GM19351 (cell line): ENCODE measurements around the gene SYTL3.
A peak's percentile ranks its signal among the peaks of the same experiment; 100 is the strongest.
"Not testable (repeated sequence)": the region's sequence is repeated elsewhere in the genome, so short reads cannot be mapped to it uniquely, and the experiment has no call there.

ENCODE experiments used
- ATAC-seq: cut with Tn5 transposase; IDR thresholded peaks from one replicate; pipeline ENCODE4 v1.9.1; 2021; ENCODE audit warnings: mild to moderate bottlenecking, moderate library complexity; ENCODE audit not compliant: unreplicated experiment

Gene SYTL3

DNA sequence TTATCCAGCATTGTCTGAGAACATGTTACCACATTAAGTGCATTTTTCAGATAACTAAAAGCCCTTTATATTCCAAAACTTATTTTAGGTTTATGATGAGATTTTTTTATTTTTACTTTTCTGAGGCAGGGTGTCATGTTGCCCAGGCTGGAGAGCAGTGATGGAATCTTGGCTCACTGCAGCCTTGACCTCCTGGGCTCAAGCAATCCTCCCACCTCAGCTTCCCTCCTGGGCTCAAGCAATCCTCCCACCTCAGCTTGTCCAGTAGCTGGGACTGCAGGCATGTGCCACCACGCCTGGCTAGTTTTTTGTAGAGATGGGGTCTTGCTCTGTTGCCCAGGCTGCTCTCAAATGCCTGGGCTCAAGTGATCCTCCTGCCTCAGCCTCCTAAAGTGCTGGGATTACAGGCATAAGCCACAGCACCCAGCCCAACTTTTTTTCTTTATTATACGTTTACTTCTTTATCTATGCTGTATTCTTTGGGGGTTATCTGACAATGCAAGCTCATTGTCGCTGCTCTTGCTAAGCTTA lies 11.5 kb upstream of the SYTL3 start:
- no peak for ATAC-seq

DNA sequence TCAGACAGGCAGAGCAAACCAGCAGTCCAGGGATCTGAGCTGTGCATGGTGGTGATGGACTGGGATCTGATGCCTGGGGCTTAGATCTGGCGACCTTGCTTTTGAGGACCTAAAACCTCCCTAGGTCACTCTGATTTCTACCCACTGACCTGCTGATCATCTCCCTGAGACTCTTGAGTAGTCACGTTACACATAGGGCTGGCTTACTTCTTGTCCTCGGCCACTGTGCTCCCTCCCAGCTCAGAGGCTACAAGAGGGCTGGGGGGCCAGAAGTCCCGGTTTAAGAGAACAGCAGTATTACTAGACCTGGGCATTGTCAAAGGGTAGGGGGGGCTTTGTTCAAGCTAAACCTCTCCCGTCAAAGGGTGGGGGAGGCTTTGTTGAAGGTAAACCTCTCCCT lies 10.8 kb upstream of the SYTL3 start:
- no peak for ATAC-seq

DNA sequence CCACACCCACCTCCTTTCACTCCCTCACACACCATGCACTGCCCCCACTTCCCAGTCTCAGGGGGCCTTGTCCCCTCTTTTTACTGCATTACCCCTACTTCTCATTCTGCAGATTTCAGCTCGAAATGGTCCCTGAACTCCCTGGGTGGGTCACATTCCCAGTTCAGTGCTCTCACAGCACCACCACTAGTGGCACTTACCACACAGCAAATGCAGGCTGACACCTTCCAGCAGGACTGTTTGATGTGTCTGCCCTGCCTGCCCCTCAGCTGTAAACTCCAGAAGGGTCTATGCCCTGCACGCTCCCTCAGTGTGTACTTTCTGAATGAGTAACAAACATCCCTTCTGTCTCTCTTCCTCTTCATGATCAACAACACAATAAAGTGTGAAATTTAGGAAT lies 9.3 kb upstream of the SYTL3 start:
- ATAC-seq: no peak

DNA sequence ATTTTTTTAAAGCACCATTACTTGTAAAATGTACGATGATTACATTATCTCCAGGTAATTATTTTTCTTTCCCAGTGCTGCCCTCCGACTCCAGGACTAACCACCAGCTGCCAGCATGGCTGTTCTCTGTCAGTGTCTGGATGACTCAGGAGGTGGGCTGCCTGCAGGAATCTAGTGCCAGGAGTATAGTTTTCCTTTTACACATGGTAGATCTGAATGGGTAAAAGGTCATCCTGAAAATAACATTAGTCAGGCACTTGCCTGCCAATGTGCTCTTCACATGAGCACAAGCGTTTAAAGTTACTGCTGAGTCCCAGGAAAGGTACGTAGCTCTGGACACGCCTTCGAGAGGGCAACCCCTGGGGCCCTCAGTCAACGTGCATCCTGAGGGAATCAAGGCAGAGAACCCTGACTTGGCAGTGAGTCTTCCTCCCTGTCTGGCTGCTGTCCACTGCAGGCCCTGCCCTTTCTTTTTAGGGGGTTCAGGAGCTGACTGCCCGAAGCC lies 7.7 kb upstream of the SYTL3 start:
- no peak for ATAC-seq

DNA sequence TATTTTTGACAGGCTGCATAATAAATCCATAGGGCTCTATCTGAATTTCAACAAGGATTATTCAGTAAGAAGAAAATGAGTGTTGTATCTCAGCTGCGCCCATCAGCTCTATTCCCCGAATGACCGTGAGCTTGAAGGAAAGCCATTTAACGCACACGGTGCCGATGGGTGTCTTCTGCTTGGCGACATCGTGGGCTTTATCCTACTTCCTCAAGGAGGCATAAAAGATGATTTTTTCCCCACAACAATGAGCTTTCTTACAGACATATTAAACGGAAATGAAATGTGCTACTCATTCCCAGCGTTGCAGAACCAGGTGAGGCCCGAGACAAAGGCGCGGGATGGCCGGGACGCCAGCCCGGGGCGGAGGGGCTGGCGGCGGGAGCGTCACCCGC lies 6.0 kb upstream of the SYTL3 start:
- ATAC-seq: no peak

DNA sequence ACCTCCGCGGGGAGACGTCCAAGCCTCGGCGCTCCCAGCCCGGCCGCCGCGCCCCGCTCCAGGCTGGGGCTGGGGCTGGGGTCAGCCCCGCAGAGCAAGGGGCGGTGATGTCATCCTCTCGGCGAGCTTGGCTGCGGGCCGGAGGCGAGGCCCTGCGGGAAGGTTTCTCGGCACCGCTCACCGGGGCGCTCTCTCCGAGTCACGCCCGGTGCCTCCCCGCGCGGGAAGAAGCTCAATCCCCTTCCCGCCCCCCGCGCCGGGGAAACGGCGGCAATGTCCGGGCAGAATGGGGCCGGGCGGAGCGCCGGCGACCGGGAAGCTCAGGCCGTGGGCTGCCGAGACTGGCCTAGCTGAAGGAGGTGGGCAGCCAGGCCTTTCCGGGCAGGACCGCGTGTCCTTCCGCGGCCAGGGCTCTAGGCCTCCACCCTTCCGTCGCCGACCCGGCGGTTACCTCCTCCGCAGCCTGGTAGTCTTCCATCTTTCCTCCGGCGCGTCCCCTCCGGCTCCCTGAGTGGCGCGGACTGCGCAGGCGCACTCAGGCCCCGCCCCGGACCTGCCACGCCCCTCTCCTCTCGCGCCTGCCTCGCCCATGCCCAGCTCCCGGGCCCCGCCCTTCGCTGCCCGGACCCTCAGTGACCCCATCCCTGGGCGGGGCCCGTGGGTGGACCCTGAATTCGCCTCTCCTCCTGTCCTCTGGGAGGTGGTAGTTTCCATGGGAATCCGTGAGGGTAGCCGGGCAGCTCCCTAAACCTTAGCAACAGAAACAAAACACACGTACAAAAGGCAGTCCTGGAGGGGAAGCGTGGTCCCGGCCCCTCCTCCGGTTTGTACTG lies 5.4 kb upstream of the SYTL3 start, which contains the start of gene DYNLT1:
DYNLT1 (minus strand) TSS at position 513 of the 833 bp plus-strand sequence; CDS start at position 478, 35 bp downstream.
- ATAC-seq: peak; percentile 55

DNA sequence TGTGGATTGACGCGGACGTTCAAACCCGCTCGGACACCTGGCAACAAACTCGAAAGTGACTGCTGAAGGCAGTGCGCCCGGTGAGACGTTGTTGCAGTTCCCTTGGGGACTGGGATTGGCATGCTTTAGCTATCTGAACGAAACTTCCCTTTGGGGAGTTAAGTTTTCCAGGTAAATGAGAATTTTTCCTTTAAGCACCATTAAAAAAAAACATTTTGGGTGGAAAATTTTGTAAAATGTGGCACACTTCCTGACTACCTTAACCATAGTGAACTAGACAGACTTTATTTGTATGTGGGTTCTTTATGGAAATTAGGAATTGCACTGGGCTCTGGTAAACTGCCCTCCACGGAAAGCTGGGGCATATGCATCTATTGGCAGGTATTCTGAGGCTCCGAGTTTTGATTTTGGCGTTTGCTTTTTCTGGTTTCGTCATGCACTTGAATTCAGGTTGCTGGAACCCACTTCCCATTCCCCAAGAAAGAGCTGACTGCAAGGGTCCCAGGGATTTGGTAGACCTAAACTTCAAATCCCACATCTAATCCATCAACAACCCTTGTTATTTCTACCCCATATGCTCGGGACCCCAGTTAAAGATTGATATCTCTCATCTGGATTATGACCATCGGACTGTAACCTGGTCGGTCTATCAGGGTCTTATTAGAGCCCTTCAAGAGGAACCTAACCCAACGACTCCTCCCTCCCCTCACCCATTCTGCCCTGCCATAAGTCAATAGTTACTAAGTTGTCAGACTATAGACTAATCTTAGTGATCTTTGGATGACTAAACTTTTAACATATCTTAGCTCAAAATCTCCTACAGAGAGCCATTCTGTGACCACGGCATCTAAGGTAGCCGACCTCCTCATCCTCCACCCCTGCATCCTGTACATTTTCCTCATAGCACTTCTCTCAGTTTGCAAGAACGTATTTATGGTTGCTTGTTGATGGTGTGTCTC lies 4.5 kb upstream of the SYTL3 start:
- ATAC-seq: no peak

DNA sequence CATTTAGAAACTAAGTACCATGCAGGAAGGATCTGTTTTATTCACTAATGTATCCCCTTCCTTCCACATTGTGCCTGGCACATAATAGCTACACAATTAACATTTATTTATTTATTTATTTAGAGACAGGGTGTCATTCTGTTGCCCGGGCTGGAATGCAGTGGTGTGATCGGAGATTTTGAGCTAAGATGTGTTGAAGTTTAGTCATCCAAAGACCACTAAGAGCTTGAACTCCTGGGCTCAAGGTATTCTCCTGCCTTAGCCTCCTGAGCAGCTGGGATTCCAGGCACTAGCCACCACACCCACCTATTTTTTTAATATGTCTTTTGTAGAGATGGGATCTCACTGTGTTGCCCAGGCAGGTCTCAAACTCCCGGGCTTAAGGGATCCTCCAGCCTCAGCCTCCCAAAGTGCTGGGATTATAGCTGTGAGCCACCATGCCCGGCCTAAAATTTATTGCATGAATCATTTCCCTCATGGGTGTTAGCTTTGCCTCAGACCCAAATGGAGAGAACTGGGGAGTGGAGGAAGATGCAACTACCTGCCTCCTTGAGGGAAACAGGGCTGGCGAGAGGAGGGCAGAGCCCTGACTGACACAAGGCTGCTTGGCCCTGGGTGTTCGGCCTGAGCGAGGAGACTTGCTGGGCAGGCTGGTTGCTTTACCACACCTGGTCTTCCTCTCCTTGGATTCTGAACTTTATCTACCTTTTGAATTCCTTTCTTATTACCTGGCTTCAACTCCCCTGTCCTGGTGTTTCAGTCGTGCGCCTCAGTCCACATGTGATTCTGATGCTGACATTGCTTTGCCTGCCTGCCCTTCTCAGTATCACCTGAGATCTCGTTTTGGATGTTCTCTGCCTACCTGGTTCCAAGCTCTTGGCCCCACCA lies 3.6 kb upstream of the SYTL3 start:
- ATAC-seq: no peak

DNA sequence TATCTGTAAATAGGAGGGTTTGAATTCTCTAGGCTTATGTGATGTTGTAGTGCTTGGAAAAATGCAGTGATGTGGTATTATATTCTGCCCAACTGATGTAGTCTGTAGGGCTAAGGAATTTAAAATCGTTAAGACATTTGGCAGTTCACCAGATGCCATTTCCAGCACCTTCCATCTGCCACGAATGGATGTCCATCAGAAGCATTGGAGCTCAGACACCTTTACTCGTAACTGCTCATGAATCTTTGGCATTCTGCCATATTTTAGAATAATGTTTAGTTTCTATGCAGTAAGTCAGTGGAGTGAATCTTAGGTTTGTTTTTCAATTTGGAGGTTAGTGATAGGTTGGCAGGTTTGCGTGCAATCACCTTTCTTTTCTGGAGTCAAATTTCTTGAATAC lies 2.4 kb upstream of the SYTL3 start:
- ATAC-seq: no peak

DNA sequence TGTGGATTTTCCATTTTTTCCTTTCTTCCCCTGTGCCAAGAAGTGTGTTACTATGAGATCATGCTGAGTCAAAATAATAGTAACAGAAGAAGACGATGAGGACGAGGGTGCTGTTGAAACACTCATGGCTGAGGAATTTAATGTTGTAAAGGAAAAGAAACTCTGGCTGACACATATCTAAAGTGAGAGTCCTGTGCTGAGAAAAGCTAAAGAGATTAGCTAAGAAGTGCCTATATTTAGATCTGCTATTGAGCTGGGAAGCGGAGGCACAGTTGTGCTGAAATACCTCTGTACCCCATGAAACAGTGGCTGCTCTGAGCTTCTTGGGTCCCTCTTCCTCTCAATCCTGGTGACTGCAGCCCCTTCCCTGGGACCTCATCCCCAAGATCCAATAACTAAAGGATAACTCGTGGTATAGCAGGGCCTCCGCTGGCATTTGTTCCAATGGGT lies 1.1 kb upstream of the SYTL3 start:
- peak; percentile 46 for ATAC-seq

DNA sequence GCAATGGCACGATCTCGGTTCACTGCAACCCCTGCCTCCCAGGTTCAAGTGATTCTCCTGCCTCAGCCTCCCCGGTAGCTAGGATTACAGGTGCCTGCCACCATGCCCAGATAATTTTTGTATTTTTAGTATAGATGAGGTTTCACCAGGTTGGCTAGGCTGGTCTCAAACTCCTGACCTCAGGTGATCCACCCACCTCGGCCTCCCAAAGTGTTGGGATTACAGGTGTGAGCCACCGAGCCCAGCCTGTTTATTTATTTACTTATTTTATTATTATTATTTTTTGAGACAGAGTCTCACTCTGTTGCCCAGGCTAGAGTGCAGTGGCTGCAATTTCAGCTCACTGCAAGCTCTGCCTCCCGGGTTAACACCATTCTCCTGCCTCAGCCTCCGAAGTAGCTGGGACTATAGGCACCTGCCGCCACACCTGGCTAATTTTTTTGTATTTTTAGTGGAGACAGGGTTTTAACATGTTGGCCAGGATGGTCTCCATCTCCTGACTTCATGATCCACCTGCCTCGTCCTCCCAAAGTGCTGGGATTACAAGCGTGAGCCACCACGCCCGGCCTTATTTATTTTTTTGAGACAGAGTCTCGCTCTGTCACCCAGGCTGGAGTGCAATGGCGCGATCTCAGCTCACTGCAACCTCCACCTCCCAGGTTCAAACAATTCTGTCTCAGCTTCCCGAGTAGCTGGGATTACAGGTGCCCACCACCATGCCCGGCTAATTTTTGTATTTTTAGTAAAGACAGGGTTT lies 2.3 kb downstream of the SYTL3 start:
- not testable (repeated sequence) for ATAC-seq

DNA sequence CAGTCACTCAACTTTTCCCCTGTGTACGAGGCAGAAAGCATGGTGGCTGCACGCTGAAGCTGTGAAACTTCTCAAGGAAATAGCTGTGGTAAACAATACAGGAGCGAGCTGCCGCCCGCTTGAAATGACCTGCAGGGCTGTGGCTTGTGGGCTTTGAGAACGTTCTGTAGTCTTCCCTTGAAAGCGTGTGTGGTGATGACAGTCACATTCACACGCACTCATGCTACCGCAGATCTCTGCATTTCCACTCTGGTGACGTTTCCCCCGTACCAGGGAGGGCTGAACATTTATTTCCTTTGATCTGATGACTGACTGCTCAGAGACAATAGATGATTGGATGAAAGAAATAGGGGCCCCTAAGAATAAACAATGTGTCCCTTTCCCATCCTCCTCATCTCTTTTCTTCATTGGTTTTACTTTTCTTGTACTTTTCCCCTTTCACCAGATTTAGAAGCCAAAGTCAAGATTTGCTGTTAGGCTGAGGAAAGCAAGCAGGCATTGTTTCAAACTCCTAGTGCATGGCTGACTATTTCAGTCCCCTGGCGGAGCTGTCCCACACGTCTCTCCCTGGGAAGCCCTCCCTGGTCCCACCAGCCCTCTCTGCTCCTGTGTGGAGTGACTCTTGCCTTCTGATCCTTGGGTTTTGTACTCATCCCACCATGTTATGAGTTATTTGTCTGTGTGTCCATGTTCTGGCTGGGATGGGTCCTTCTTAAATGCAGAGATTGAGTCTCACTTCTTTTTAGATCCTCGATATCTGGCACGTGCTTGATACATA lies 3.9 kb downstream of the SYTL3 start:
- peak; percentile 38 for ATAC-seq

DNA sequence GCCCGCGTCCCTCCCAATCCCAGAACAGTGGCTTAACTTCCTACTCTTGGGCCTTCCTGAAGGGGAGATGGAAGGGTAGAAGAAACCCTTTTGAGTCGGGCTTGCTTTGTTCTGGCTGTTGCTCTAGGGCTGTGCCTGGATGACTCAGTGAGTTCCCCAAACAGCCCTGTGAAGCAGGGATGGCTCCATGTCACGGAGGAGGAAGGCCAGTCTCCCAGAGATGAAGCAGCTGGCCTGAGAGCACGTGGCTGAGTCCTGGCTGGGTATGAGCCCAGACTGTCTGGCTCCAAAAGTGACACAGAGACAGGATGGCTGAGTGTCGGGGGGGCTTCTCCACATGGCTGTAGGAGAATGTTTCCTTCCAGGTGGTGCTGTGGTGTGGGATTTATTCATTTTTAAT lies 4.6 kb downstream of the SYTL3 start:
- ATAC-seq: no peak

DNA sequence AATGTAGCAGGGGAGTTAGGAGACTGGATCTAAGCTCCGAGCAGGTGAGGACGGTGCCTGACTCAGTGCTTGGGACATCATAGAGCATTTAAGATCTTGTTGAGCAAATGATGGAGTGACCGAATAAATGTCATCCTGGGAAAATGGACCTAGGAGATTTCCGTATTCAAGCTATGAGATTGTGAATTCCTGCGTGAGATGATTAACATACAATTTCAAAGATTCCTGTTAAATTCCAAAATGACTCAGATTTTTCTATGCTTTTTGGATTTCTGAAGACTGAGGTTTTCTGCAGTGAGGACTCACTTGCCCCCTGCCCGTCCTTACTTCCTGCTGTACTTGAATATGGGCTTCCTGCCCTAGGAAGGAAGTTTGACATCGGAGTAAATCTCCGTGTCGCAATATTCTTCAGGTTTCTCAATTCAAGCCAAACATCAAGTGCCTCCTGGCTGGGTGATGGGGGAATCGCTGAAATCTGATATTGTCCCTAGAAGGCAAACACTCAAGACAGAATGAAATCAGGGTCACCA lies 5.2 kb downstream of the SYTL3 start:
- ATAC-seq: no peak

DNA sequence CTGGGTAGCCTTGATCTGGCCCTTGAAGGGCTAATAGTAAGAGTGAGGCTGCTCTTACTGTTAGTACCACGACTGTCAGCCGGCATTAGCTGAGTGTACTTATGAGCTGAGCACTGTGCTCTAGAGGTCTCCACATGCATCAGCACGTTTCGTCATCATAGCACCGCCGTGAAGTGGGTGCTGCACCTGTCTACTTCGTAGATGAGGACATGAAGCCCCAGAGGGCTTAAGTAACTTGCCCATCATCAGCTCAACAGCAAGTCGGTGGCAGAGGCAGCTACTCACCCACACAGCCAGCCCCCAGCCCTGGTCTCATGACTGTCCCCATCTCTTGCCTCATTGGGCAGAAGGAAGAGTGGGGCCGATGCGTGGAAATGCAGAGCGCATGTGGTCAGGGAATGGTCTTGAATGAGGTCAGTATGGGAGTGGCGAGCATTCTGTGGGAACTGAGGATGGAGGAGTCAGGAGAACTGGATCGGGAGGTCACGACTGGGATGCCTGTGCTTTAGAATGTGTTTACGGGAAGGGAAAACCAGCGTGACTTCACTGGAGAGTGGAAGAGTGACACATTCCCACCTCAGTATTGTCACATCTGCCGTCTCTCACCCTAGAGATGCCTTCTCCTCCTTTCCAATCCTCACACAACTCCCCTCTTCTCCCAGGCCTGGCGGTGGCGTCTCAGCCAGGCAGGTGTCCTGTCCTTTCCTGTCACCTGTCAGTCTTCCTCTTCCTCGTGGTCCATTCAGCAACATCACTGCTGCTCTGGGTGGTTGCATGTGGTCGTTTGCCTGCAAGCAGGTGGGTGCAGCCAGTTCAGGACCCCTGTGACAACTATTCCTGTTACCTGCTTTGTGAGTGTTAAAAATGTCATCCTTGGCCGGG lies 6.0 kb downstream of the SYTL3 start:
- ATAC-seq: no peak

DNA sequence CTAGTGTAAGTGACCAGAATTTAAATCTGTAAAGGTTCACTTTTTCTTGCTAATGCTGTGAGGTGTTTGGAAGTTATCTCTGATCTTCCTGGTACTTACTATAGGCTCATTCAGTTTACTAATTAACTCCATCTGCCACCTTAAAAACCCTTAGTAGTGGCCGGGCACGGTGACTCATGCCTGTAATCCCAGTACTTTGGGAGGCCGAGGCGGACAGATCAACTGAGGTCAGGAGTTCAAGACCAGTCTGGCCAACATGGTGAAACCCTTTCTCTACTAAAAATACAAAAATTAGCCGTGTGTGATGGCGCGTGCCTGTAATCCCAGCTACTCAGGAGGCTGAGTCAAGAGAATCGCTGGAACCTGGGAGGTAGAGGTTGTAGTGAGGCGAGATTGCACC lies 7.1 kb downstream of the SYTL3 start:
- ATAC-seq: not testable (repeated sequence)

DNA sequence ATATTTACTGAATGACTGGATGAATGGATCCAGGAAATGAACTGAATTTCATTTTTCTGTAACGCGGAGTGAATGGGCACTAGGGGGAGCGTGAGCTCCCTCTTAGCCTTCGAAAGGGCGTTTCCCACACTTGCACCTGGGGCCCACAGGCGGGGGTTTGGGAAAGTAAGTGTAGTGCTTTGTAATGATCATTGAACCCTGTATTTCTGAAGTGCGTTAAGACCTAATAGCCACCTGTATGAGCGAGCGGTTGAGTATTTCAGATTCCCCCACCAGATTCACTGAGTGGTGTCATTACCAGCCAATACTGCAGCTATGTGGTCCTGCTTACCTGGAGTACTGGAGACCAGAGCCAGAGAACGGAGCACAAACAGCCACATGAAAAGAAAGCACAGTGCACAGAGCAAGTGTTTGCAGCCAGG lies 10.5 kb downstream of the SYTL3 start:
- ATAC-seq: no peak
